ENCODE measurements around the gene PHC2. TPM values are rescaled to one million over a fixed set of nuclear protein-coding genes. Genes with fewer than 3 reads are reported as not detected.

The PHC2 gene
- total RNA-seq, 1 experiment from 2014 or later = 176 TPM

- intact Hi-C loops (cut with micrococcal nuclease) = no loop called here
- H3K79me2 ChIP-seq (ENCODE audit: insufficient read depth, low read length) = peaks cover 88% of the 10 kb centered on the region
These were observed 39.4 kb downstream of the PHC2 start for GRCh38 chr1:33391343-33392078.

More at GRCh38 chr1:33391343-33392078, 39.4 kb downstream of the PHC2 start:
- no peaks in the 10 kb centered on the region for H3K9me2 ChIP-seq (ENCODE audit: insufficient read depth)
- no peak overlapping the region for H3K4me2 ChIP-seq (ENCODE audit: low read length)
- RAD21 ChIA-PET (ENCODE audit: low non-redundant PET in 1 of 2, low total read pairs in 2 of 2, uncharacterized antibody in 2 of 2, unreplicated experiment in 2 of 2) = no interaction called here
- H3K27ac ChIP-seq (ENCODE audit: low read depth, low read length) = no peak overlapping the region
- H3K27me3 ChIP-seq (ENCODE audit: insufficient read depth, low read length) = no peaks in the 10 kb centered on the region
- ATAC-seq (no peak), DNase-seq (ENCODE audit: low read depth, low spot score) (no peak)
- POLR2A ChIA-PET = no interaction called here
- peaks cover 8% of the 10 kb centered on the region; the same call in 1 of the 2 replicates for H4K20me1 ChIP-seq (ENCODE audit: insufficient read depth)
- H3K4me1 ChIP-seq (ENCODE audit: control insufficient read depth in 1 of 2, insufficient read depth in 2 of 2, low read length in 2 of 2) = peaks cover 0 to 26% of the 10 kb centered on the region in 2 experiments; a peak in 2 of 4 replicates
- no peak overlapping the region for H3K9ac ChIP-seq (ENCODE audit: low read length)
- no TSS peak for BruUV-seq (replicated peaks)
- CTCF ChIA-PET = interaction anchor here (0.8 kb wide), 1 partner anchor 65 kb away, joined by 3 read pairs; no protein-coding TSS in a partner anchor
- no peak overlapping the region for H2AFZ ChIP-seq (ENCODE audit: low read depth, low read length, poor library complexity, severe bottlenecking)
- TF ChIP-seq EZH2 (IDR thresholded peaks at IDR 0.05) = no peak
- no peak for TF ChIP-seq FOSL1 (IDR thresholded peaks at IDR 0.05; ENCODE audit: low read depth)
- TF ChIP-seq ZBTB33 (IDR thresholded peaks at IDR 0.05; ENCODE audit: extremely low read depth, insufficient replicate concordance, low read length) = no peak
- no peak for TF ChIP-seq RAD21 (IDR thresholded peaks at IDR 0.05; ENCODE audit: low read depth)
- TF ChIP-seq ZFX (IDR thresholded peaks at IDR 0.05) = no peak
- no peak for TF ChIP-seq MAX (IDR thresholded peaks at IDR 0.05)
- TF ChIP-seq SP1 (IDR thresholded peaks at IDR 0.05; ENCODE audit: low read depth) = no peak
- no peak for TF ChIP-seq EGR1 (IDR thresholded peaks at IDR 0.05; ENCODE audit: low read depth)
- TF ChIP-seq POLR2A (IDR thresholded peaks at IDR 0.05; ENCODE audit: borderline replicate concordance, extremely low read depth, insufficient read depth, insufficient read length) = no peak
- no peak for TF ChIP-seq CEBPB (IDR thresholded peaks at IDR 0.05; ENCODE audit: low read depth)
- TF ChIP-seq TCF7L2 (IDR thresholded peaks at IDR 0.05; ENCODE audit: borderline replicate concordance, extremely low read depth, insufficient read depth, insufficient read length) = no peak
- no peak for TF ChIP-seq YY1 (IDR thresholded peaks at IDR 0.05; ENCODE audit: extremely low read depth, insufficient replicate concordance, low read depth, low read length)
- TF ChIP-seq SRF (IDR thresholded peaks at IDR 0.05; ENCODE audit: low read depth) = no peak
- no peak for TF ChIP-seq JUND (IDR thresholded peaks at IDR 0.05)
- no peak overlapping the region for H3K4me3 ChIP-seq (replicated peaks in 1 of 2; ENCODE audit: low read depth in 1 of 2, low read length in 2 of 2)
- peaks cover 3 to 5% of the 10 kb centered on the region in 2 experiments; a peak in 1 of 4 replicates for H3K36me3 ChIP-seq (ENCODE audit: control insufficient read depth in 1 of 2, insufficient read depth in 2 of 2, low read length in 2 of 2)
- H3K9me3 ChIP-seq (ENCODE audit: control insufficient read depth in 1 of 2, insufficient read depth in 1 of 2, low read depth in 1 of 2, low read length in 2 of 2) = no peaks in the 10 kb centered on the region

All from HCT116 (cell line).